ENCODE data around the gene SPATA24.

SPATA24 gene

GRCh38 chr5:139401546-139401945 lies 2.3 kb downstream of the SPATA24 start:
- no peaks in the 10 kb centered on the region for H3K27me3 ChIP-seq (ENCODE audit: insufficient read depth, low read depth, severe bottlenecking)

GRCh38 chr5:139399501-139400121 lies 4.3 kb downstream of the SPATA24 start:
- Histone ChIP-seq H3K9me3 (ENCODE audit: severe bottlenecking) (no peaks in the 10 kb centered on the region), H3K27me3 (ENCODE audit: insufficient read depth, low read depth, severe bottlenecking) (no peaks in the 10 kb centered on the region), H3K4me3 (ENCODE audit: low read depth, low read length) (no peak overlapping the region), H3K36me3 (no peaks in the 10 kb centered on the region), H3K27ac (no peak overlapping the region)
- TF ChIP-seq CTCF (IDR thresholded peaks at IDR 0.05; ENCODE audit: low read depth, low read length), result no peak
- no peak for DNase-seq

More at GRCh38 chr5:139401546-139401945, 2.3 kb downstream of the SPATA24 start:
- Histone ChIP-seq H3K4me3 (ENCODE audit: low read depth, low read length) (no peak overlapping the region), H3K27ac (no peak overlapping the region), H3K9me3 (ENCODE audit: severe bottlenecking) (no peaks in the 10 kb centered on the region), H3K36me3 (no peaks in the 10 kb centered on the region)
- DNase-seq, result no peak
- TF ChIP-seq CTCF (IDR thresholded peaks at IDR 0.05; ENCODE audit: low read depth, low read length), result no peak

GRCh38 chr5:139397921-139398320 lies 6.0 kb downstream of the SPATA24 start:
- no peaks in the 10 kb centered on the region for H3K27me3 ChIP-seq (ENCODE audit: insufficient read depth, low read depth, severe bottlenecking)
- TF ChIP-seq CTCF (IDR thresholded peaks at IDR 0.05; ENCODE audit: low read depth, low read length), result no peak
- no peaks in the 10 kb centered on the region for H3K36me3 ChIP-seq
- H3K4me3 ChIP-seq (ENCODE audit: low read depth, low read length), result no peak overlapping the region
- DNase-seq, result no peak
- no peak overlapping the region for H3K27ac ChIP-seq
- peaks cover 1% of the 10 kb centered on the region for H3K9me3 ChIP-seq (ENCODE audit: severe bottlenecking)

- Histone ChIP-seq H3K36me3 (no peaks in the 10 kb centered on the region), H3K27me3 (ENCODE audit: insufficient read depth, low read depth, severe bottlenecking) (no peaks in the 10 kb centered on the region), H3K27ac (no peak overlapping the region), H3K4me3 (ENCODE audit: low read depth, low read length) (no peak overlapping the region), H3K9me3 (ENCODE audit: severe bottlenecking) (peaks cover 5% of the 10 kb centered on the region)
- no peak for TF ChIP-seq CTCF (IDR thresholded peaks at IDR 0.05; ENCODE audit: low read depth, low read length)
- no peak for DNase-seq
Observed at GRCh38 chr5:139396691-139397090, 7.2 kb downstream of the SPATA24 start.

GRCh38 chr5:139395844-139396640 lies 7.8 kb downstream of the SPATA24 start:
- TF ChIP-seq CTCF (IDR thresholded peaks at IDR 0.05; ENCODE audit: low read depth, low read length), result no peak
- Histone ChIP-seq H3K36me3 (no peaks in the 10 kb centered on the region), H3K9me3 (ENCODE audit: severe bottlenecking) (peaks cover 5% of the 10 kb centered on the region), H3K27me3 (ENCODE audit: insufficient read depth, low read depth, severe bottlenecking) (no peaks in the 10 kb centered on the region), H3K27ac (no peak overlapping the region), H3K4me3 (ENCODE audit: low read depth, low read length) (no peak overlapping the region)
- DNase-seq, result no peak
